ENCODE results near the gene INTS1. TPM values are rescaled to one million over a fixed set of nuclear protein-coding genes. Genes with fewer than 3 reads are reported as not detected.

The INTS1 gene
- total RNA-seq, 1 donor from 2014 or later, result 134 TPM

- no peaks in the 10 kb centered on the region for H3K4me1 Mint-ChIP-seq (ENCODE audit: unreplicated experiment)
- no peak for TF ChIP-seq CTCF (conservative IDR thresholded peaks at IDR 0.05)
- H3K27ac Mint-ChIP-seq, result no peak overlapping the region
- no peak for DNase-seq (ENCODE audit: extremely low spot score, unreplicated experiment)
- no peaks in the 10 kb centered on the region for H3K36me3 Mint-ChIP-seq
- no peak overlapping the region for H3K4me3 Mint-ChIP-seq
- H3K27me3 Mint-ChIP-seq, result no peaks in the 10 kb centered on the region
- no peaks in the 10 kb centered on the region for H3K9me3 Mint-ChIP-seq
Observed at GRCh38 chr7:1442355-1443124, 61.6 kb downstream of the INTS1 start.

- H3K4me1 Mint-ChIP-seq (ENCODE audit: unreplicated experiment), result no peaks in the 10 kb centered on the region
- no peak for DNase-seq (ENCODE audit: extremely low spot score, unreplicated experiment)
- no peaks in the 10 kb centered on the region for H3K9me3 Mint-ChIP-seq
- H3K36me3 Mint-ChIP-seq, result no peaks in the 10 kb centered on the region
- no peak overlapping the region for H3K4me3 Mint-ChIP-seq
- H3K27me3 Mint-ChIP-seq, result no peaks in the 10 kb centered on the region
- no peak for TF ChIP-seq CTCF (conservative IDR thresholded peaks at IDR 0.05)
- H3K27ac Mint-ChIP-seq, result no peak overlapping the region
Observed at GRCh38 chr7:1441615-1442354, 62.4 kb downstream of the INTS1 start.

- Mint-ChIP-seq H3K9me3 (no peaks in the 10 kb centered on the region), H3K4me1 (ENCODE audit: unreplicated experiment) (no peaks in the 10 kb centered on the region), H3K27me3 (no peaks in the 10 kb centered on the region), H3K27ac (no peak overlapping the region), H3K4me3 (no peak overlapping the region), H3K36me3 (no peaks in the 10 kb centered on the region)
- no peak for DNase-seq (ENCODE audit: extremely low spot score, unreplicated experiment)
- no peak for TF ChIP-seq CTCF (conservative IDR thresholded peaks at IDR 0.05)
Observed at GRCh38 chr7:1440620-1441019, 63.6 kb downstream of the INTS1 start.

- no peak for DNase-seq (ENCODE audit: extremely low spot score, unreplicated experiment)
- Mint-ChIP-seq H3K9me3 (no peaks in the 10 kb centered on the region), H3K36me3 (no peaks in the 10 kb centered on the region), H3K4me3 (no peak overlapping the region), H3K27me3 (no peaks in the 10 kb centered on the region), H3K4me1 (ENCODE audit: unreplicated experiment) (no peaks in the 10 kb centered on the region), H3K27ac (no peak overlapping the region)
- TF ChIP-seq CTCF (conservative IDR thresholded peaks at IDR 0.05), result no peak
Observed at GRCh38 chr7:1439373-1440363, 64.5 kb downstream of the INTS1 start.

- Mint-ChIP-seq H3K27me3 (no peaks in the 10 kb centered on the region), H3K9me3 (no peaks in the 10 kb centered on the region), H3K4me3 (no peak overlapping the region), H3K27ac (no peak overlapping the region), H3K4me1 (ENCODE audit: unreplicated experiment) (no peaks in the 10 kb centered on the region), H3K36me3 (no peaks in the 10 kb centered on the region)
- no peak for DNase-seq (ENCODE audit: extremely low spot score, unreplicated experiment)
- TF ChIP-seq CTCF (conservative IDR thresholded peaks at IDR 0.05), result no peak
Observed at GRCh38 chr7:1438821-1439220, 65.4 kb downstream of the INTS1 start.
